SKM-1 (cell line): ENCODE measurements around the gene BPI.
"Not testable (repeated sequence)": the region's sequence is repeated elsewhere in the genome, so short reads cannot be mapped to it uniquely, and the experiment has no call there.

ENCODE experiments used
- DNase-seq: peaks from one replicate; lab custom pipeline; 2025; ENCODE audit not compliant: unreplicated experiment; lab: John Stamatoyannopoulos, UW

BPI gene

GRCh38 chr20:38331814-38332213 is 27.9 kb downstream of the BPI start:
- DNase-seq: no peak

GRCh38 chr20:38334016-38334415 is 30.1 kb downstream of the BPI start:
- no peak for DNase-seq

- DNase-seq: no peak
Observed at GRCh38 chr20:38336726-38337125, 32.8 kb downstream of the BPI start.

GRCh38 chr20:38337561-38338140 is 33.7 kb downstream of the BPI start:
- no peak for DNase-seq

GRCh38 chr20:38338849-38339520 is 35.0 kb downstream of the BPI start:
- no peak for DNase-seq

- DNase-seq: not testable (repeated sequence)
Observed at GRCh38 chr20:38339521-38339896, 35.6 kb downstream of the BPI start.

GRCh38 chr20:38339997-38340396 is 36.0 kb downstream of the BPI start:
- DNase-seq: no peak

- no peak for DNase-seq
Observed at GRCh38 chr20:38340693-38341092, 36.7 kb downstream of the BPI start.

GRCh38 chr20:38342216-38342615 is 38.3 kb downstream of the BPI start:
- no peak for DNase-seq

GRCh38 chr20:38342713-38343310 is 38.9 kb downstream of the BPI start:
- no peak for DNase-seq

- DNase-seq: no peak
Observed at GRCh38 chr20:38343311-38344106, 39.6 kb downstream of the BPI start.

GRCh38 chr20:38344107-38344701 is 40.2 kb downstream of the BPI start:
- DNase-seq: no peak

GRCh38 chr20:38345643-38346042 is 41.7 kb downstream of the BPI start:
- DNase-seq: no peak

- no peak for DNase-seq
Observed at GRCh38 chr20:38346247-38346651, 42.3 kb downstream of the BPI start, which contains the start of gene LBP. TSS of gene LBP (plus strand) at chr20:38346482. CDS start at chr20:38346517, 35 bp downstream.

GRCh38 chr20:38346741-38347140 is 42.8 kb downstream of the BPI start:
- DNase-seq: no peak

GRCh38 chr20:38349856-38350255 is 45.9 kb downstream of the BPI start:
- DNase-seq: no peak

GRCh38 chr20:38350879-38351775 is 47.2 kb downstream of the BPI start:
- DNase-seq: no peak

GRCh38 chr20:38353316-38353715 is 49.4 kb downstream of the BPI start:
- DNase-seq: no peak

- no peak for DNase-seq
Observed at GRCh38 chr20:38354227-38354626, 50.3 kb downstream of the BPI start.
